Natural killer cell treated with Interleukin-12 subunit alpha and Interleukin-12 subunit beta and Interleukin-15 and Interleukin-18, amount 100 ng/mL, for 72 hours (primary cell): Measurements from ENCODE around the gene HMGCS2. TPM values are rescaled to one million over a fixed set of nuclear protein-coding genes. Genes with fewer than 3 reads are reported as not detected.
"Not testable (repeated sequence)": the region's sequence is repeated elsewhere in the genome, so short reads cannot be mapped to it uniquely, and the experiment has no call there.

Experiments used
- ATAC-seq, 2 donors: fragments of 150-1000 bp; cut with Tn5 transposase in 1 of 2; sonication (Bioruptor Pico), chemical (Tn5 transposase) in 1 of 2; 2 replicates each; pipeline ENCODE4 v1.10.0; 2021
- DNase-seq: peaks from one replicate; pipeline ENCODE4 v3.0.0; 2022; ENCODE audit warnings: low spot score
- H3K27ac Mint-ChIP-seq, 2 donors: 1 replicate in 1 of 2; 2 replicates in 1 of 2; pipeline ENCODE4 v1.8.0; 2022; ENCODE audit warnings: mixed read lengths in 2 of 2, mild to moderate bottlenecking in 1 of 2, moderate library complexity in 1 of 2
- H3K27me3 Mint-ChIP-seq, 2 donors: 1 replicate in 1 of 2; 2 replicates in 1 of 2; pipeline ENCODE4 v1.8.0; 2022; ENCODE audit warnings: mixed read lengths in 2 of 2
- H3K36me3 Mint-ChIP-seq: one replicate; pipeline ENCODE4 v1.8.0; 2022; ENCODE audit warnings: mixed read lengths
- H3K4me1 Mint-ChIP-seq, 2 donors: 1 replicate in 1 of 2; 2 replicates in 1 of 2; pipeline ENCODE4 v1.8.0; 2022; ENCODE audit warnings: low read depth in 2 of 2, mixed read lengths in 2 of 2, mild to moderate bottlenecking in 1 of 2
- H3K4me3 Mint-ChIP-seq: one replicate; pipeline ENCODE4 v1.8.0; 2022; ENCODE audit warnings: mixed read lengths
- H3K9me3 Mint-ChIP-seq: 2 replicates; pipeline ENCODE4 v1.8.0; 2022; ENCODE audit warnings: mixed read lengths
- total RNA-seq, 2 donors: library from RNA; stranded (reverse); gene quantifications; one replicate each; pipeline ENCODE4 v1.2.3, GENCODE V29; 2022

HMGCS2 gene
- total RNA-seq, 2 donors from 2014 or later: not detected

- no peaks in the 10 kb centered on the region for H3K36me3 Mint-ChIP-seq
- no peak for ATAC-seq
- no peaks in the 10 kb centered on the region for H3K9me3 Mint-ChIP-seq
- no peak overlapping the region for H3K27ac Mint-ChIP-seq
- no peaks in the 10 kb centered on the region for H3K4me1 Mint-ChIP-seq
- no peak for DNase-seq
- peaks cover 0 to 2% of the 10 kb centered on the region in 2 donors for H3K27me3 Mint-ChIP-seq
- H3K4me3 Mint-ChIP-seq: no peak overlapping the region
Measured at GRCh38 chr1:119799003-119799402, 30.3 kb upstream of the HMGCS2 start.

GRCh38 chr1:119797606-119798005 is 28.9 kb upstream of the HMGCS2 start:
- ATAC-seq: no peak
- Mint-ChIP-seq H3K9me3 (no peaks in the 10 kb centered on the region), H3K27me3 (peaks cover 0 to under 1% of the 10 kb centered on the region in 2 donors), H3K4me3 (no peak overlapping the region), H3K27ac (no peak overlapping the region), H3K36me3 (no peaks in the 10 kb centered on the region), H3K4me1 (no peaks in the 10 kb centered on the region)
- no peak for DNase-seq

GRCh38 chr1:119797162-119797561 is 28.5 kb upstream of the HMGCS2 start:
- H3K4me3 Mint-ChIP-seq: no peak overlapping the region
- H3K27ac Mint-ChIP-seq: no peak overlapping the region
- H3K9me3 Mint-ChIP-seq: no peaks in the 10 kb centered on the region
- DNase-seq: no peak
- H3K27me3 Mint-ChIP-seq: no peaks in the 10 kb centered on the region
- H3K4me1 Mint-ChIP-seq: no peaks in the 10 kb centered on the region
- no peak for ATAC-seq
- no peaks in the 10 kb centered on the region for H3K36me3 Mint-ChIP-seq

- Mint-ChIP-seq H3K9me3 (no peaks in the 10 kb centered on the region), H3K27me3 (peaks cover 0 to 6% of the 10 kb centered on the region in 2 donors), H3K36me3 (no peaks in the 10 kb centered on the region), H3K27ac (no peak overlapping the region), H3K4me3 (no peak overlapping the region), H3K4me1 (no peaks in the 10 kb centered on the region)
- DNase-seq (no peak), ATAC-seq (peak; percentile 36 to 43)
Measured at GRCh38 chr1:119795261-119796200, 26.8 kb upstream of the HMGCS2 start.

- H3K4me3 Mint-ChIP-seq: no peak overlapping the region
- ATAC-seq: no peak
- DNase-seq: no peak
- no peaks in the 10 kb centered on the region for H3K4me1 Mint-ChIP-seq
- no peak overlapping the region for H3K27ac Mint-ChIP-seq
- peaks cover 0 to 10% of the 10 kb centered on the region in 2 donors for H3K27me3 Mint-ChIP-seq
- H3K9me3 Mint-ChIP-seq: no peaks in the 10 kb centered on the region
- H3K36me3 Mint-ChIP-seq: no peaks in the 10 kb centered on the region
Measured at GRCh38 chr1:119794876-119795240, 26.2 kb upstream of the HMGCS2 start.

GRCh38 chr1:119794230-119794875 is 25.6 kb upstream of the HMGCS2 start:
- H3K36me3 Mint-ChIP-seq: no peaks in the 10 kb centered on the region
- DNase-seq (no peak), ATAC-seq (no peak)
- no peaks in the 10 kb centered on the region for H3K4me1 Mint-ChIP-seq
- H3K9me3 Mint-ChIP-seq: no peaks in the 10 kb centered on the region
- H3K4me3 Mint-ChIP-seq: no peak overlapping the region
- H3K27me3 Mint-ChIP-seq: peaks cover 3 to 10% of the 10 kb centered on the region in 2 donors
- H3K27ac Mint-ChIP-seq: no peak overlapping the region

GRCh38 chr1:119791377-119791776 is 22.7 kb upstream of the HMGCS2 start:
- ATAC-seq (no peak), DNase-seq (no peak)
- no peaks in the 10 kb centered on the region for H3K4me1 Mint-ChIP-seq
- no peaks in the 10 kb centered on the region for H3K9me3 Mint-ChIP-seq
- no peaks in the 10 kb centered on the region for H3K36me3 Mint-ChIP-seq
- peaks cover 8 to 10% of the 10 kb centered on the region in 2 donors for H3K27me3 Mint-ChIP-seq
- H3K4me3 Mint-ChIP-seq: no peak overlapping the region
- H3K27ac Mint-ChIP-seq: no peak overlapping the region

- no peak overlapping the region for H3K4me3 Mint-ChIP-seq
- no peak for DNase-seq
- no peaks in the 10 kb centered on the region for H3K4me1 Mint-ChIP-seq
Measured at GRCh38 chr1:119790451-119791198, 21.9 kb upstream of the HMGCS2 start.

GRCh38 chr1:119787776-119788175 is 19.1 kb upstream of the HMGCS2 start:
- DNase-seq: no peak
- Mint-ChIP-seq H3K27me3 (peaks cover 12 to 21% of the 10 kb centered on the region in 2 donors), H3K4me3 (no peak overlapping the region), H3K4me1 (peaks cover 0 to 4% of the 10 kb centered on the region in 2 donors), H3K9me3 (no peaks in the 10 kb centered on the region), H3K36me3 (no peaks in the 10 kb centered on the region), H3K27ac (no peak overlapping the region)
- no peak for ATAC-seq

More at GRCh38 chr1:119790451-119791198, 21.9 kb upstream of the HMGCS2 start:
- peaks cover 8 to 10% of the 10 kb centered on the region in 2 donors for H3K27me3 Mint-ChIP-seq
- H3K36me3 Mint-ChIP-seq: no peaks in the 10 kb centered on the region
- no peak for ATAC-seq
- H3K27ac Mint-ChIP-seq: no peak overlapping the region
- H3K9me3 Mint-ChIP-seq: no peaks in the 10 kb centered on the region

- not testable (repeated sequence) for H3K9me3 Mint-ChIP-seq, H3K27ac Mint-ChIP-seq, H3K36me3 Mint-ChIP-seq, DNase-seq, H3K4me1 Mint-ChIP-seq, H3K4me3 Mint-ChIP-seq, ATAC-seq
- peaks cover 21 to 28% of the 10 kb centered on the region in 2 donors for H3K27me3 Mint-ChIP-seq
Measured at GRCh38 chr1:119786473-119787050, 17.9 kb upstream of the HMGCS2 start.

- H3K27me3 Mint-ChIP-seq: peaks cover 21 to 29% of the 10 kb centered on the region in 2 donors
- H3K27ac Mint-ChIP-seq, DNase-seq, ATAC-seq, H3K9me3 Mint-ChIP-seq, H3K36me3 Mint-ChIP-seq, H3K4me3 Mint-ChIP-seq, H3K4me1 Mint-ChIP-seq: not testable (repeated sequence)
Measured at GRCh38 chr1:119786046-119786445, 17.3 kb upstream of the HMGCS2 start.

- Mint-ChIP-seq H3K4me3 (no peak overlapping the region), H3K4me1 (peaks cover 0 to 4% of the 10 kb centered on the region in 2 donors), H3K9me3 (no peaks in the 10 kb centered on the region), H3K27ac (no peak overlapping the region), H3K36me3 (no peaks in the 10 kb centered on the region), H3K27me3 (peaks cover 27 to 28% of the 10 kb centered on the region in 2 donors)
- DNase-seq (no peak), ATAC-seq (no peak)
Measured at GRCh38 chr1:119784191-119784781, 15.6 kb upstream of the HMGCS2 start.
